A549 treated with AZD9567 at 1 μM for 4 hours (cell line): ENCODE data around the gene ERVW-1. TPM values are rescaled to one million over a fixed set of nuclear protein-coding genes. Genes with fewer than 3 reads are reported as not detected.

ENCODE experiments used
- total RNA-seq: library from RNA; stranded (reverse); fragments of 200-300 nt; extraction: Qiagen RNA extraction; gene quantifications from 5 replicates; pipeline ENCODE4 v1.2.3, GENCODE V29; 2022; ENCODE audit not compliant: insufficient read depth

The ERVW-1 gene, protein sequence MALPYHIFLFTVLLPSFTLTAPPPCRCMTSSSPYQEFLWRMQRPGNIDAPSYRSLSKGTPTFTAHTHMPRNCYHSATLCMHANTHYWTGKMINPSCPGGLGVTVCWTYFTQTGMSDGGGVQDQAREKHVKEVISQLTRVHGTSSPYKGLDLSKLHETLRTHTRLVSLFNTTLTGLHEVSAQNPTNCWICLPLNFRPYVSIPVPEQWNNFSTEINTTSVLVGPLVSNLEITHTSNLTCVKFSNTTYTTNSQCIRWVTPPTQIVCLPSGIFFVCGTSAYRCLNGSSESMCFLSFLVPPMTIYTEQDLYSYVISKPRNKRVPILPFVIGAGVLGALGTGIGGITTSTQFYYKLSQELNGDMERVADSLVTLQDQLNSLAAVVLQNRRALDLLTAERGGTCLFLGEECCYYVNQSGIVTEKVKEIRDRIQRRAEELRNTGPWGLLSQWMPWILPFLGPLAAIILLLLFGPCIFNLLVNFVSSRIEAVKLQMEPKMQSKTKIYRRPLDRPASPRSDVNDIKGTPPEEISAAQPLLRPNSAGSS
- total RNA-seq = 0.07 to 0.08 TPM in 2 of 5 replicates, not detected in the others

DNA sequence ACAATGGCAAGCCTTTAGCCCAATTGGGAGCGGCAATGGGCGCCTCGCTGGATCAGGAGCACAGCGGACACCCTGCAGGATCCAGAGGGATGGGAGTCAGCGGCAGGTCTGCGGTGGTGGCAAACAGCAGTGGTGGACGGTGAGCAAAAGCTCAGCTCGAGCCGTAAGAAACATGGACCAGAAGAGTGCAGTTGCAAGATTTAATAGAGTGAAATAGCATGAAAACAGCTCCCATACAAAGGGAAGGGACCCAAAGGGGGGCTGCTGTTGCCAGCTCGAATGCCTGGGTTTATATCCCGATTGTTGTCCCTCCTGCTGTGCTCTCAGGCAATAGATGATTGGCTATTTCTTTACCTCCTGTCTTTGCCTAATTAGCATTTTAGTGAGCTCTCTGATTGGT lies at the start of gene ERVW-1:
TSS of gene ERVW-1 (minus strand) at position 266 of the 400 bp plus-strand sequence. CDS start 7,565 bp downstream, outside the sequence.

DNA sequence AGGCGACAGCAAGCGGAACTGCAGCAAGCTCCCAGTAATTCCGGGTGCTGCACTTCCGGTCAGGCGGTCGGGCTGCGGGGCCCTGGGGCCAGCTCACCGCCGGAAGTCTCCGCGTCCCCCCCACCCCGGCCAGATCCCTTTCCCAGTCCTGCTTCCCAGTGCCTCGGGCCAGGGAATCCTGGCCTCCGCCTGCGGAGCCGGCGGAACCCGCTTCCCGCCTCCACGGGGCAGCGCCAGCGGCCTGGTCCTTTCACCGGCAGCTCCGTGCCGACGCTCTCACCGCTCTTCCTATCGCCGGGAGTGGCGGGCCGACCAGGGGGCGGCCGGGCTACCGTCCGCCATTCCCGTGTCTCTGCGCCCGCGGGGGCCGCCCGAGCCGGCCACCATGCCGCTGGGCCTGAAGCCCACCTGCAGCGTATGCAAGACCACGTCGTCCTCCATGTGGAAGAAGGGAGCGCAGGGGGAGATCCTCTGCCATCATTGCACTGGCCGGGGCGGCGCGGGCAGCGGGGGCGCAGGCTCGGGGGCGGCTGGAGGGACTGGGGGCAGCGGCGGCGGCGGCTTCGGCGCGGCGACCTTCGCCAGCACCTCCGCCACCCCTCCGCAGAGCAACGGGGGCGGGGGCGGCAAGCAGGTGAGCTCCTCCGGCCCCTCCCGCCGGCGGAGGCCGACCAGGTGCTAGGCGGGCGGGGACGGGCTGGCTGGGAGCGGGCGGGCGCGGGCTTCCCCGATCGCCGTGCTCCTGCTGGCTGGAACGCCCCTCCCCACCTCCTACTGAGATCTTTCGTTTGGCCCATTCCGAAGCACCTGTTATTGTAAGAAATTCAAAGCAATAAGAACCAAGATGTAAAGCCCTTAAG lies 30.2 kb downstream of the ERVW-1 start, which contains the start of gene GATAD1:
TSS of gene GATAD1 (plus strand) at position 138 of the 860 bp plus-strand sequence. CDS start at position 386, 248 bp downstream.

Other genes with a start within 250 kb of the ERVW-1 start
- gene KRIT1, start 232.0 kb downstream of the ERVW-1 start, total RNA-seq = 20.3 to 24.2 TPM (median 22.2 TPM) in 5 replicates
- 14.7 to 20.8 TPM (median 20.0 TPM) in 5 replicates for gene ANKIB1, start 232.0 kb downstream of the ERVW-1 start, total RNA-seq
- 16.5 to 23.0 TPM (median 18.5 TPM) in 5 replicates for gene GATAD1, start 30.5 kb downstream of the ERVW-1 start, total RNA-seq
- gene PEX1, start 50.6 kb upstream of the ERVW-1 start, total RNA-seq = 4.5 to 9.6 TPM (median 7.0 TPM) in 5 replicates
- gene RBM48, start 50.8 kb upstream of the ERVW-1 start, total RNA-seq = 3.1 to 6.3 TPM (median 5.7 TPM) in 5 replicates
- 27.5 to 29.9 TPM (median 28.3 TPM) in 5 replicates for gene FAM133B, start 112.4 kb upstream of the ERVW-1 start, total RNA-seq